Ovary (tissue), 3 donors: ENCODE data around the gene SYT17.

Source experiments
- EP300 ChIP-seq: sonication (generic); formaldehyde crosslinking; IDR thresholded peaks from one replicate; pipeline ENCODE4 v1.6.1; 2017; ENCODE audit warnings: antibody characterized with exemption
- POLR2A ChIP-seq: fragments of 450-650 bp; IDR thresholded peaks from one replicate; pipeline ENCODE4 v1.6.1; 2017; ENCODE audit warnings: antibody characterized with exemption, mild to moderate bottlenecking, moderate library complexity
- TF ChIP-seq, protein P1 (sequence below), 3 donors: fragments of 450-650 bp in 2 of 3; fragments of 200-600 bp in 1 of 3; IDR thresholded peaks; one replicate each; pipeline versions ENCODE4 v1.5.1 to v1.8.0; 2016 to 2022; ENCODE audit warnings: antibody characterized with exemption in 3 of 3, mild to moderate bottlenecking in 1 of 3
- donor health status: DM: no; HTN: no; CAD: no.

DNA sequence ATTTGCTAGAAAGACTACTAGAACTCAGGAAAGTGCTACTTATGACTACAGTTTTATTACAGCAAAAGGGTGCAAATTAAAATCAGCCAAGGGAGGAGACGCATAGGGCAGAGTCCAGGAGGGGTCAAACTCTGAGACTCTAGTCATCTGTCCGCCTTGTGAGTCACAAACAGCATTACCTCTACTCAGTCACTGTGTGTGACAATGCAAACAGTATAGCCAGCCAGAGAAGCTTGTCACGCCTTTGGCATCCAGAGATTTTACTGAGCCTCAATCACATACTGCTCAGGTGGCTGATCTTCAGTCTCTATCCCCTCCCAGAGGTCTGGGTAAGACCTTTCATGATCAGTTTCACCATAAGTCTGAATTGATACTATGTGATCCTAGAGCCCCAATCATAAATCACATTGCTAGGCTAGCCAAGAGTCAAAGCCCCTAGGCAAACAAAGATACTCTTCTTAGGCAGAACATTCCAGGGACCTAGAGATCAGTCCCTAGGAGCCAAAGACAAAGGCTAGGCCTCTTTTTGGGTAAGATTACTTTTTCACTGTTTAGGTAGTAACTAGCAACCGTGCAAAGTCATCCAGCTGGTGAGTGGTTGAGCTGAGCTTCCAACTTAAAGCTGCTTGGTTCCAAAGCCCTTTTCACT is 68.6 kb downstream of the SYT17 start:
- TF ChIP-seq, protein P1, sequence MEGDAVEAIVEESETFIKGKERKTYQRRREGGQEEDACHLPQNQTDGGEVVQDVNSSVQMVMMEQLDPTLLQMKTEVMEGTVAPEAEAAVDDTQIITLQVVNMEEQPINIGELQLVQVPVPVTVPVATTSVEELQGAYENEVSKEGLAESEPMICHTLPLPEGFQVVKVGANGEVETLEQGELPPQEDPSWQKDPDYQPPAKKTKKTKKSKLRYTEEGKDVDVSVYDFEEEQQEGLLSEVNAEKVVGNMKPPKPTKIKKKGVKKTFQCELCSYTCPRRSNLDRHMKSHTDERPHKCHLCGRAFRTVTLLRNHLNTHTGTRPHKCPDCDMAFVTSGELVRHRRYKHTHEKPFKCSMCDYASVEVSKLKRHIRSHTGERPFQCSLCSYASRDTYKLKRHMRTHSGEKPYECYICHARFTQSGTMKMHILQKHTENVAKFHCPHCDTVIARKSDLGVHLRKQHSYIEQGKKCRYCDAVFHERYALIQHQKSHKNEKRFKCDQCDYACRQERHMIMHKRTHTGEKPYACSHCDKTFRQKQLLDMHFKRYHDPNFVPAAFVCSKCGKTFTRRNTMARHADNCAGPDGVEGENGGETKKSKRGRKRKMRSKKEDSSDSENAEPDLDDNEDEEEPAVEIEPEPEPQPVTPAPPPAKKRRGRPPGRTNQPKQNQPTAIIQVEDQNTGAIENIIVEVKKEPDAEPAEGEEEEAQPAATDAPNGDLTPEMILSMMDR (IDR thresholded peaks at IDR 0.05) = no peak
- TF ChIP-seq POLR2A = no peak
- no peak for TF ChIP-seq EP300
